GM19468 (cell line): ENCODE results near the gene DCC.

ENCODE experiments used
- ATAC-seq: cut with Tn5 transposase; IDR thresholded peaks from one replicate; pipeline ENCODE4 v1.9.1; 2021; ENCODE audit warnings: mild to moderate bottlenecking, moderate library complexity, moderate number of reproducible peaks; ENCODE audit not compliant: unreplicated experiment; ENCODE audit errors: extremely low read depth

DCC gene

GRCh38 chr18:52570975-52571374, 231.0 kb downstream of the DCC start:
- no peak for ATAC-seq

GRCh38 chr18:52572036-52573000, 232.3 kb downstream of the DCC start:
- no peak for ATAC-seq

- ATAC-seq: no peak
Measured at GRCh38 chr18:52577795-52578194, 237.8 kb downstream of the DCC start.

GRCh38 chr18:52582061-52582460, 242.1 kb downstream of the DCC start:
- no peak for ATAC-seq

GRCh38 chr18:52582516-52582915, 242.5 kb downstream of the DCC start:
- ATAC-seq: no peak

- ATAC-seq: no peak
Measured at GRCh38 chr18:52588931-52589330, 248.9 kb downstream of the DCC start.

- no peak for ATAC-seq
Measured at GRCh38 chr18:52596748-52597435, 256.9 kb downstream of the DCC start.

GRCh38 chr18:52598921-52599320, 258.9 kb downstream of the DCC start:
- no peak for ATAC-seq

GRCh38 chr18:52602820-52603219, 262.8 kb downstream of the DCC start:
- no peak for ATAC-seq

GRCh38 chr18:52605345-52605744, 265.3 kb downstream of the DCC start:
- no peak for ATAC-seq

- no peak for ATAC-seq
Measured at GRCh38 chr18:52607985-52608384, 268.0 kb downstream of the DCC start.

- ATAC-seq: no peak
Measured at GRCh38 chr18:52610451-52611115, 270.6 kb downstream of the DCC start.

GRCh38 chr18:52612406-52612805, 272.4 kb downstream of the DCC start:
- ATAC-seq: no peak

GRCh38 chr18:52615321-52615720, 275.3 kb downstream of the DCC start:
- ATAC-seq: no peak

- peak; percentile 84 for ATAC-seq
Measured at GRCh38 chr18:52615943-52616342, 275.9 kb downstream of the DCC start.

- no peak for ATAC-seq
Measured at GRCh38 chr18:52617931-52618330, 277.9 kb downstream of the DCC start.

- no peak for ATAC-seq
Measured at GRCh38 chr18:52620926-52621439, 281.0 kb downstream of the DCC start.

- no peak for ATAC-seq
Measured at GRCh38 chr18:52624702-52625101, 284.7 kb downstream of the DCC start.

GRCh38 chr18:52636536-52636935, 296.5 kb downstream of the DCC start:
- no peak for ATAC-seq

- no peak for ATAC-seq
Measured at GRCh38 chr18:52648201-52648600, 308.2 kb downstream of the DCC start.

GRCh38 chr18:52652391-52652790, 312.4 kb downstream of the DCC start:
- no peak for ATAC-seq
